CD14-positive monocyte (primary cell): ENCODE data around the gene NDE1. TPM values are rescaled to one million over a fixed set of nuclear protein-coding genes. Genes with fewer than 3 reads are reported as not detected.

Experiments
- DNase-seq, 3 donors: peaks; one replicate each; pipeline ENCODE4 v3.0.0-alpha.2; 2011 to 2022
- H2AFZ ChIP-seq: 2 replicates; pipeline ENCODE4 v1.6.0; 2012; ENCODE audit warnings: mild to moderate bottlenecking, low read depth, low read length, inconsistent platforms; ENCODE audit not compliant: insufficient read depth, poor library complexity, severe bottlenecking
- H3K27ac ChIP-seq, 2 donors: 1 replicate in 1 of 2; 2 replicates in 1 of 2; pipeline ENCODE4 v1.5.1; 2012 to 2013; ENCODE audit warnings: low read length in 2 of 2, control low read depth in 1 of 2, inconsistent platforms in 1 of 2, low read depth in 1 of 2, mild to moderate bottlenecking in 1 of 2
- H3K27me3 ChIP-seq, 2 donors: one replicate each; pipeline versions ENCODE4 v1.6.0 to v1.6.1; 2011 to 2013; ENCODE audit warnings: low read length in 2 of 2; ENCODE audit not compliant: control insufficient read depth in 2 of 2, insufficient read depth in 2 of 2
- H3K36me3 ChIP-seq, 2 donors: replicated peaks in 1 of 2; 1 replicate in 1 of 2; 2 replicates in 1 of 2; pipeline versions ENCODE4 v1.5.1 to v1.6.1; 2012 to 2013; ENCODE audit warnings: low read length in 2 of 2, control low read depth in 1 of 2, inconsistent platforms in 1 of 2, mild to moderate bottlenecking in 1 of 2; ENCODE audit not compliant: insufficient read depth in 2 of 2, control insufficient read depth in 1 of 2
- H3K4me1 ChIP-seq, 2 donors: 1 replicate in 1 of 2; 2 replicates in 1 of 2; pipeline versions ENCODE4 v1.5.1 to v1.6.1; 2012 to 2013; ENCODE audit warnings: low read length in 2 of 2, control low read depth in 1 of 2, inconsistent platforms in 1 of 2, mild to moderate bottlenecking in 1 of 2, moderate library complexity in 1 of 2; ENCODE audit not compliant: insufficient read depth in 2 of 2, control insufficient read depth in 1 of 2
- H3K4me2 ChIP-seq: replicated peaks from 2 replicates; pipeline ENCODE3; 2012; ENCODE audit warnings: low read length, moderate library complexity, mild to moderate bottlenecking; ENCODE audit not compliant: poor library complexity, severe bottlenecking; ENCODE audit errors: extremely low read depth
- H3K4me3 ChIP-seq, 3 experiments: fragments of 200-600 bp in 1 of 3; sonication (generic) in 1 of 3; replicated peaks in 1 of 3; 1 replicate in 2 of 3; 2 replicates in 1 of 3; pipeline ENCODE4 v1.5.1; 2011 to 2013; ENCODE audit warnings: low read length in 3 of 3, mild to moderate bottlenecking in 3 of 3, control low read depth in 2 of 3, low read depth in 2 of 3, inconsistent platforms in 1 of 3, moderate library complexity in 1 of 3
- H3K79me2 ChIP-seq: 2 replicates; pipeline ENCODE4 v1.6.0; 2012; ENCODE audit warnings: mild to moderate bottlenecking, control low read depth, inconsistent platforms, low read length, moderate library complexity; ENCODE audit not compliant: insufficient read depth
- H3K9ac ChIP-seq: 2 replicates; pipeline ENCODE4 v1.6.0; 2017; ENCODE audit warnings: low read length, mild to moderate bottlenecking; ENCODE audit not compliant: insufficient read depth, poor library complexity, severe bottlenecking
- H3K9me3 ChIP-seq, 2 donors: replicated peaks in 1 of 2; 1 replicate in 1 of 2; 2 replicates in 1 of 2; pipeline versions ENCODE4 v1.5.1 to v1.6.1; 2012 to 2013; ENCODE audit warnings: low read length in 2 of 2, control low read depth in 1 of 2; ENCODE audit not compliant: control insufficient read depth in 1 of 2, insufficient read depth in 1 of 2
- H4K20me1 ChIP-seq: 2 replicates; pipeline ENCODE4 v1.6.0; 2012; ENCODE audit warnings: mild to moderate bottlenecking, low read length, control low read depth, moderate library complexity; ENCODE audit not compliant: insufficient read depth
- H3K27ac Mint-ChIP-seq, 7 donors: one replicate each; pipeline ENCODE4 v1.8.0; 2020; ENCODE audit warnings: mild to moderate bottlenecking in 7 of 7, mixed read lengths in 7 of 7, moderate library complexity in 6 of 7, inconsistent platforms in 2 of 7
- H3K27me3 Mint-ChIP-seq, 3 donors: one replicate each; pipeline ENCODE4 v1.8.0; 2021 to 2022; ENCODE audit warnings: low read depth in 3 of 3, mild to moderate bottlenecking in 3 of 3, mixed read lengths in 3 of 3, moderate library complexity in 3 of 3, inconsistent platforms in 1 of 3
- H3K36me3 Mint-ChIP-seq, 2 donors: one replicate each; pipeline ENCODE4 v1.8.0; 2020; ENCODE audit warnings: mixed read lengths in 2 of 2, inconsistent platforms in 1 of 2, mild to moderate bottlenecking in 1 of 2
- H3K4me1 Mint-ChIP-seq: one replicate; pipeline ENCODE4 v1.8.0; 2020; ENCODE audit warnings: mild to moderate bottlenecking, mixed read lengths
- H3K4me3 Mint-ChIP-seq, 2 donors: one replicate each; pipeline ENCODE4 v1.8.0; 2020; ENCODE audit warnings: mild to moderate bottlenecking in 2 of 2, mixed read lengths in 2 of 2, moderate library complexity in 1 of 2
- H3K9me3 Mint-ChIP-seq, 7 donors: one replicate each; pipeline ENCODE4 v1.8.0; 2020 to 2022; ENCODE audit warnings: mixed read lengths in 7 of 7, mild to moderate bottlenecking in 6 of 7, moderate library complexity in 6 of 7, inconsistent platforms in 2 of 7
- WGBS: methylation state at CpG from one replicate; pipeline ENCODE4 v1.1.5; 2013; ENCODE audit warnings: missing lambda C conversion rate; ENCODE audit not compliant: insufficient coverage; 5-methylcytosine and 5-hydroxymethylcytosine counted together
- intact Hi-C, 2 donors: fragments of 100-400 bp; cut with micrococcal nuclease; formaldehyde crosslinking; loops; one replicate each; pipeline versions ENCODE4 v1.15.0 to v1.15.1; 2023
- polyA plus RNA-seq, 3 donors: library from polyadenylated mRNA; depleted of rRNA in 1 of 3; unstranded in 2 of 3; stranded (reverse) in 1 of 3; fragments of 300-500 nt in 2 of 3; fragments of >200 nt in 1 of 3; fragmentation: Illumina TruSeq in 2 of 3; gene quantifications; 1 replicate in 2 of 3; 2 replicates in 1 of 3; pipeline ENCODE4 v1.2.3, GENCODE V29; 2012 to 2021
- TF ChIP-seq, protein P1 (sequence below): fragments of 200-600 bp; IDR thresholded peaks from one replicate; pipeline ENCODE4 v1.8.0; 2022; ENCODE audit warnings: antibody characterized with exemption, mild to moderate bottlenecking

NDE1 gene
- polyA plus RNA-seq, 3 donors = 26.0 to 47.8 (median 28.0) TPM

- no peak overlapping the region for H3K9ac ChIP-seq
- no peaks in the 10 kb centered on the region for H3K27me3 ChIP-seq
- H3K27ac ChIP-seq = peak overlapping the region in 1 of 2 donors; percentile 31
- Mint-ChIP-seq H3K36me3 (peaks cover 82 to 96% of the 10 kb centered on the region in 2 donors), H3K27ac (peak overlapping the region in 4 of 7 donors; percentile 0 to 69 (median 51)), H3K9me3 (no peaks in the 10 kb centered on the region), H3K27me3 (peaks cover 0 to 2% (median 0%) of the 10 kb centered on the region in 3 donors), H3K4me1 (no peaks in the 10 kb centered on the region), H3K4me3 (no peak overlapping the region)
- H3K4me2 ChIP-seq = no peak overlapping the region
- intact Hi-C loops = no loop called here
- no peak overlapping the region for H3K4me3 ChIP-seq
- TF ChIP-seq, protein P1, sequence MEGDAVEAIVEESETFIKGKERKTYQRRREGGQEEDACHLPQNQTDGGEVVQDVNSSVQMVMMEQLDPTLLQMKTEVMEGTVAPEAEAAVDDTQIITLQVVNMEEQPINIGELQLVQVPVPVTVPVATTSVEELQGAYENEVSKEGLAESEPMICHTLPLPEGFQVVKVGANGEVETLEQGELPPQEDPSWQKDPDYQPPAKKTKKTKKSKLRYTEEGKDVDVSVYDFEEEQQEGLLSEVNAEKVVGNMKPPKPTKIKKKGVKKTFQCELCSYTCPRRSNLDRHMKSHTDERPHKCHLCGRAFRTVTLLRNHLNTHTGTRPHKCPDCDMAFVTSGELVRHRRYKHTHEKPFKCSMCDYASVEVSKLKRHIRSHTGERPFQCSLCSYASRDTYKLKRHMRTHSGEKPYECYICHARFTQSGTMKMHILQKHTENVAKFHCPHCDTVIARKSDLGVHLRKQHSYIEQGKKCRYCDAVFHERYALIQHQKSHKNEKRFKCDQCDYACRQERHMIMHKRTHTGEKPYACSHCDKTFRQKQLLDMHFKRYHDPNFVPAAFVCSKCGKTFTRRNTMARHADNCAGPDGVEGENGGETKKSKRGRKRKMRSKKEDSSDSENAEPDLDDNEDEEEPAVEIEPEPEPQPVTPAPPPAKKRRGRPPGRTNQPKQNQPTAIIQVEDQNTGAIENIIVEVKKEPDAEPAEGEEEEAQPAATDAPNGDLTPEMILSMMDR = no peak
- no peak overlapping the region for H2AFZ ChIP-seq
- DNase-seq = no peak
- no peaks in the 10 kb centered on the region for H3K79me2 ChIP-seq
- WGBS = 94% methylated on average over 4 of the region's 8 CpGs
- H3K4me1 ChIP-seq = no peaks in the 10 kb centered on the region
- H4K20me1 ChIP-seq = peaks cover 1% of the 10 kb centered on the region
- no peaks in the 10 kb centered on the region for H3K9me3 ChIP-seq
- H3K36me3 ChIP-seq = peaks cover 94 to 100% of the 10 kb centered on the region in 2 donors
Observed at GRCh38 chr16:15621889-15622288, 28.2 kb upstream of the NDE1 start.

- Histone ChIP-seq H3K36me3 (peaks cover 85 to 100% of the 10 kb centered on the region in 2 donors), H3K27me3 (no peaks in the 10 kb centered on the region), H3K4me3 (no peak overlapping the region), H3K9ac (no peak overlapping the region), H2AFZ (no peak overlapping the region), H4K20me1 (peaks cover 45% of the 10 kb centered on the region), H3K27ac (peak overlapping the region in 1 of 2 donors; percentile 42), H3K4me1 (peaks cover 0 to 9% of the 10 kb centered on the region in 2 donors), H3K9me3 (no peaks in the 10 kb centered on the region), H3K4me2 (no peak overlapping the region), H3K79me2 (peaks cover 31% of the 10 kb centered on the region)
- peak overlapping the region in 1 of 7 donors; percentile 57 for H3K27ac Mint-ChIP-seq
- no peaks in the 10 kb centered on the region for H3K27me3 Mint-ChIP-seq
- peaks cover 7% of the 10 kb centered on the region for H3K4me1 Mint-ChIP-seq
- TF ChIP-seq, protein P1 = no peak
- intact Hi-C loops = loop anchor here in 1 of 2 donors (10.0 kb wide), 1 partner anchor 63 kb away; no protein-coding TSS in a partner anchor
- WGBS = no CpG with 5 or more reads among the region's 2 CpGs
- DNase-seq = no peak
- no peak overlapping the region for H3K4me3 Mint-ChIP-seq
- H3K36me3 Mint-ChIP-seq = peaks cover 79 to 99% of the 10 kb centered on the region in 2 donors
- no peaks in the 10 kb centered on the region for H3K9me3 Mint-ChIP-seq
Observed at GRCh38 chr16:15631730-15632409, 18.2 kb upstream of the NDE1 start.
